SK-N-SH (cell line): ENCODE results near the gene ELN. TPM values are rescaled to one million over a fixed set of nuclear protein-coding genes. Genes with fewer than 3 reads are reported as not detected.
A peak's percentile ranks its signal among the peaks of the same experiment; 100 is the strongest.

Source experiments
- CTCF ChIA-PET: fragments of 300-600, 350-600 bp; formaldehyde crosslinking; extraction: SDS; loops from one replicate; lab custom pipeline; 2021; lab: Yijun Ruan, JAX
- POLR2A ChIA-PET: fragments of 350-600 bp; sonication (Branson Sonifier 250); formaldehyde crosslinking; extraction: SDS; loops from one replicate; lab custom pipeline; 2020; ENCODE audit warnings: antibody characterized with exemption, inconsistent platforms; lab: Yijun Ruan, JAX
- DNase-seq: peaks from one replicate; pipeline ENCODE4 v3.0.0; 2012
- H2AFZ ChIP-seq: fragments of 200-600 bp; sonication (generic); 2 replicates; pipeline ENCODE4 v1.8.1; 2016; ENCODE audit warnings: antibody characterized with exemption, mild to moderate bottlenecking, low read depth
- H3F3A ChIP-seq: fragments of 200-600 bp; sonication (generic); replicated peaks from 2 replicates; pipeline ENCODE3; 2016; ENCODE audit warnings: antibody characterized with exemption, mild to moderate bottlenecking; ENCODE audit not compliant: insufficient read depth
- H3K27ac ChIP-seq, 2 experiments: fragments of 200-500 bp in 1 of 2; fragments of 200-600 bp in 1 of 2; sonication (Bioruptor generic) in 1 of 2; sonication (generic), shearing (Covaris generic) in 1 of 2; 2 replicates each; pipeline versions ENCODE4 v1.5.1 to v1.6.1; 2014 to 2016; ENCODE audit warnings: low read depth in 2 of 2, inconsistent platforms in 1 of 2, low read length in 1 of 2, mild to moderate bottlenecking in 1 of 2, mixed read lengths in 1 of 2
- H3K27me3 ChIP-seq: fragments of 200-600 bp; sonication (generic), shearing (Covaris generic); 2 replicates; pipeline ENCODE4 v1.6.1; 2016; ENCODE audit warnings: mixed run types; ENCODE audit not compliant: insufficient read depth
- H3K36me3 ChIP-seq, 2 experiments: fragments of 200-500 bp in 1 of 2; fragments of 200-600 bp in 1 of 2; sonication (Bioruptor generic) in 1 of 2; sonication (generic) in 1 of 2; replicated peaks in 1 of 2; 2 replicates each; pipeline versions ENCODE3 to v1.5.1; 2014 to 2016; ENCODE audit warnings: low read length in 1 of 2, mild to moderate bottlenecking in 1 of 2; ENCODE audit not compliant: insufficient read depth in 2 of 2, control insufficient read depth in 1 of 2
- H3K4me1 ChIP-seq, 2 experiments: fragments of 200-500 bp in 1 of 2; fragments of 200-600 bp in 1 of 2; sonication (Bioruptor generic) in 1 of 2; sonication (generic), shearing (Covaris generic) in 1 of 2; 2 replicates each; pipeline versions ENCODE4 v1.5.1 to v1.6.1; 2014 to 2016; ENCODE audit warnings: low read depth in 1 of 2, low read length in 1 of 2, mixed run types in 1 of 2; ENCODE audit not compliant: insufficient read depth in 2 of 2, control insufficient read depth in 1 of 2
- H3K4me2 ChIP-seq: fragments of 200-600 bp; sonication (generic), shearing (Covaris generic); 2 replicates; pipeline ENCODE4 v1.6.1; 2017; ENCODE audit warnings: mixed run types
- H3K4me3 ChIP-seq, 2 experiments: fragments of 200-500 bp in 1 of 2; fragments of 200-600 bp in 1 of 2; sonication (Bioruptor generic) in 1 of 2; sonication (generic), shearing (Covaris generic) in 1 of 2; 2 replicates each; pipeline versions ENCODE4 v1.5.1 to v1.8.1; 2014 to 2016; ENCODE audit warnings: low read depth in 2 of 2, inconsistent platforms in 1 of 2, low read length in 1 of 2, mild to moderate bottlenecking in 1 of 2, mixed read lengths in 1 of 2, moderate library complexity in 1 of 2
- H3K79me2 ChIP-seq: fragments of 200-600 bp; sonication (generic); 2 replicates; pipeline ENCODE4 v1.8.1; 2017; ENCODE audit warnings: mild to moderate bottlenecking; ENCODE audit not compliant: insufficient read depth
- H3K9ac ChIP-seq: fragments of 200-600 bp; sonication (generic); 2 replicates; pipeline ENCODE4 v1.6.1; 2017; ENCODE audit warnings: mixed run types
- H3K9me2 ChIP-seq: fragments of 200-600 bp; sonication (generic); 2 replicates; pipeline ENCODE4 v1.6.1; 2017; ENCODE audit warnings: mixed run types
- H3K9me3 ChIP-seq: fragments of 200-600 bp; sonication (generic); 2 replicates; pipeline ENCODE4 v1.6.1; 2017; ENCODE audit warnings: mixed run types, mild to moderate bottlenecking, moderate library complexity
- H4K20me1 ChIP-seq: fragments of 200-600 bp; sonication (generic); 2 replicates; pipeline ENCODE4 v1.6.1; 2017; ENCODE audit warnings: mild to moderate bottlenecking, mixed run types; ENCODE audit not compliant: insufficient read depth
- CHD2 ChIP-seq: fragments of 150-350 bp; IDR thresholded peaks from 2 replicates; pipeline ENCODE4 v1.6.1; 2018; ENCODE audit warnings: low read length; ENCODE audit not compliant: partially characterized antibody
- CTCF ChIP-seq: fragments of 200-600 bp; sonication (generic); IDR thresholded peaks from 2 replicates; pipeline ENCODE4 v1.6.1; 2017; ENCODE audit warnings: antibody characterized with exemption, mild to moderate bottlenecking, moderate library complexity
- EP300 ChIP-seq, 2 experiments: IDR thresholded peaks; 2 replicates each; pipeline versions ENCODE4 v1.4.0 to v1.6.1; 2012; ENCODE audit warnings: borderline replicate concordance in 1 of 2, low read depth in 1 of 2, low read length in 1 of 2
- GABPA ChIP-seq: IDR thresholded peaks from 2 replicates; pipeline ENCODE4 v1.4.0; 2012; ENCODE audit warnings: low read depth, mild to moderate bottlenecking
- GATA2 ChIP-seq: sonication (generic); formaldehyde crosslinking; IDR thresholded peaks from 2 replicates; pipeline ENCODE4 v1.5.0; 2020; ENCODE audit warnings: mild to moderate bottlenecking, missing genetic modification reagents
- IRF3 ChIP-seq: fragments of 150-350 bp; IDR thresholded peaks from 2 replicates; pipeline ENCODE4 v1.6.1; 2016; ENCODE audit warnings: mild to moderate bottlenecking, low read depth, low read length
- JUND ChIP-seq: IDR thresholded peaks from 2 replicates; pipeline ENCODE4 v1.4.0; 2012
- MEF2A ChIP-seq: IDR thresholded peaks from 2 replicates; pipeline ENCODE4 v1.4.0; 2012; ENCODE audit warnings: low read depth, borderline replicate concordance
- MXI1 ChIP-seq: IDR thresholded peaks from 2 replicates; pipeline ENCODE4 v1.6.1; 2012; ENCODE audit warnings: mild to moderate bottlenecking, low read depth, low read length, improper control_type of control experiment
- PBX3 ChIP-seq: IDR thresholded peaks from 2 replicates; pipeline ENCODE4; 2012
- RCOR1 ChIP-seq: fragments of 150-350 bp; IDR thresholded peaks from 2 replicates; pipeline ENCODE4 v1.6.1; 2017; ENCODE audit warnings: antibody characterized with exemption, low read length
- RFX5 ChIP-seq: IDR thresholded peaks from 2 replicates; pipeline ENCODE4 v1.6.1; 2012; ENCODE audit warnings: mild to moderate bottlenecking, improper control_type of control experiment, low read length
- RXRA ChIP-seq: IDR thresholded peaks from 2 replicates; pipeline ENCODE4 v1.4.0; 2012; ENCODE audit warnings: low read depth, mild to moderate bottlenecking, borderline replicate concordance
- TAF1 ChIP-seq: IDR thresholded peaks from 2 replicates; pipeline ENCODE4 v1.6.1; 2012; ENCODE audit warnings: low read depth, mild to moderate bottlenecking, low read length, moderate library complexity, borderline replicate concordance
- TCF12 ChIP-seq: IDR thresholded peaks from 2 replicates; pipeline ENCODE4 v1.4.0; 2012
- TEAD4 ChIP-seq: IDR thresholded peaks from 2 replicates; pipeline ENCODE4 v1.4.0; 2012; ENCODE audit warnings: mild to moderate bottlenecking, borderline replicate concordance; ENCODE audit not compliant: insufficient read depth
- YY1 ChIP-seq: IDR thresholded peaks from 2 replicates; pipeline ENCODE4 v1.4.0; 2012; ENCODE audit warnings: low read depth, mild to moderate bottlenecking
- WGBS: methylation state at CpG from one replicate; pipeline ENCODE4 v1.1.6; 2017; ENCODE audit warnings: low lambda C conversion rate; 5-methylcytosine and 5-hydroxymethylcytosine counted together
- polyA plus RNA-seq, 3 experiments: library from polyadenylated mRNA; depleted of rRNA; stranded (reverse); fragments of >200 nt; gene quantifications; 2 replicates each; pipeline ENCODE4 v1.2.3, GENCODE V29; 2012

Gene ELN
- polyA plus RNA-seq, 1 of the 3 experiments (the other 2 are of a cell fraction) = 12.5 TPM

DNA sequence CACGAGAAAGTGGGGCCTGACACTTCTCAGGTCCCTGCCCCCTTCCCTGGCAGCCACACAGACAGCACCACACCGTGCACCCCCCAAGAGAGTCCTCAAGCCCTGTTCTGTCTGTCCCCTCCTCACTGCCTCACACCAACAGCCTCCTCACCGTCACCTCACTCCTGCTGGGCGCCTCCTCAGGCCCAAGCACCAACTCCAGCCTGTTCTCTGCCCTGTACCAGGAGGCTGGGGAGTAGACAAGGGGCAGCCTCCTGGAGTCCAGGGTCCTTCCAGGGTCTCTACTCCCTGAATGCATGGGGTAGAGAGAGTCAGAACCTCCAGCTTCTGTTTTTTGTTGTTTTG lies 26.9 kb upstream of the ELN start:
- Histone ChIP-seq H3K9me3 (no peaks in the 10 kb centered on the region), H3K4me2 (no peak overlapping the region), H3F3A (peaks cover 19% of the 10 kb centered on the region), H3K79me2 (peaks cover 10% of the 10 kb centered on the region; the same call in 1 of the 2 replicates), H3K27me3 (no peaks in the 10 kb centered on the region), H3K4me3 (no peak overlapping the region), H3K9ac (no peak overlapping the region), H3K9me2 (no peaks in the 10 kb centered on the region), H3K36me3 (no peaks in the 10 kb centered on the region), H3K27ac (peak overlapping the region in 1 of 2 experiments; percentile 90; a peak in 2 of 4 replicates), H4K20me1 (no peaks in the 10 kb centered on the region), H3K4me1 (peaks cover 2 to 4% of the 10 kb centered on the region in 2 experiments; a peak in 2 of 4 replicates), H2AFZ (no peak overlapping the region)
- WGBS = 89% methylated on average over 4 of the region's 4 CpGs
- TF ChIP-seq RCOR1 (no peak), MEF2A (no peak), GATA2 (no peak), RFX5 (no peak), RXRA (no peak), IRF3 (no peak), GABPA (no peak), TEAD4 (no peak), JUND (no peak), YY1 (no peak), TCF12 (no peak), EP300 (IDR thresholded peaks at IDR 0.05; ENCODE audit: borderline replicate concordance in 1 of 2, low read depth in 1 of 2, low read length in 1 of 2) (no peak), PBX3 (no peak), MXI1 (no peak), CTCF (no peak), TAF1 (no peak), CHD2 (no peak)
- POLR2A ChIA-PET = no interaction called here
- CTCF ChIA-PET = no interaction called here
- no peak for DNase-seq
